ENCODE data around the gene GLRA1. TPM values are rescaled to one million over a fixed set of nuclear protein-coding genes. Genes with fewer than 3 reads are reported as not detected.

The GLRA1 gene
- total and polyA plus RNA-seq, 2 donors from 2014 or later: not detected

- no peak overlapping the region for H3K4me3 ChIP-seq (ENCODE audit: low read length in 3 of 3)
- H3K9me3 ChIP-seq (ENCODE audit: control insufficient read depth in 2 of 3, insufficient read depth in 1 of 3, low read length in 3 of 3): no peaks in the 10 kb centered on the region
- peak in 1 of 5 donors; percentile 3 for DNase-seq
- no peaks in the 10 kb centered on the region for H3K36me3 ChIP-seq (ENCODE audit: control insufficient read depth in 2 of 3, insufficient read depth in 3 of 3, low read length in 3 of 3)
- intact Hi-C loops (cut with DNase I): no loop called here
- no peak overlapping the region for H3K9ac ChIP-seq (ENCODE audit: low read length in 3 of 3)
- H3K27me3 ChIP-seq (ENCODE audit: control insufficient read depth, insufficient read depth, low read length): no peaks in the 10 kb centered on the region
- TF ChIP-seq CTCF (IDR thresholded peaks at IDR 0.05; ENCODE audit: borderline replicate concordance, extremely low read depth, insufficient read depth): no peak
- H3K27ac ChIP-seq (ENCODE audit: low read depth in 2 of 2, low read length in 2 of 2): no peak overlapping the region
- no peak for FAIRE-seq
- no peaks in the 10 kb centered on the region for H3K4me1 ChIP-seq (ENCODE audit: control insufficient read depth in 2 of 3, insufficient read depth in 2 of 3, low read depth in 1 of 3, low read length in 3 of 3)
Observed at GRCh38 chr5:151950706-151951105, 26.1 kb upstream of the GLRA1 start.

- TF ChIP-seq CTCF (IDR thresholded peaks at IDR 0.05; ENCODE audit: borderline replicate concordance, extremely low read depth, insufficient read depth): no peak
- Histone ChIP-seq H3K27ac (ENCODE audit: low read depth in 2 of 2, low read length in 2 of 2) (no peak overlapping the region), H3K36me3 (ENCODE audit: control insufficient read depth in 2 of 3, insufficient read depth in 3 of 3, low read length in 3 of 3) (no peaks in the 10 kb centered on the region), H3K27me3 (ENCODE audit: control insufficient read depth, insufficient read depth, low read length) (no peaks in the 10 kb centered on the region), H3K4me1 (ENCODE audit: control insufficient read depth in 2 of 3, insufficient read depth in 2 of 3, low read depth in 1 of 3, low read length in 3 of 3) (no peaks in the 10 kb centered on the region), H3K4me3 (ENCODE audit: low read length in 3 of 3) (no peak overlapping the region), H3K9me3 (ENCODE audit: control insufficient read depth in 2 of 3, insufficient read depth in 1 of 3, low read length in 3 of 3) (no peaks in the 10 kb centered on the region), H3K9ac (ENCODE audit: low read length in 3 of 3) (no peak overlapping the region)
- intact Hi-C loops (cut with DNase I): no loop called here
- DNase-seq: peak in 1 of 5 donors; percentile 7
- no peak for FAIRE-seq
Observed at GRCh38 chr5:151949701-151950308, 25.2 kb upstream of the GLRA1 start.

DNA sequence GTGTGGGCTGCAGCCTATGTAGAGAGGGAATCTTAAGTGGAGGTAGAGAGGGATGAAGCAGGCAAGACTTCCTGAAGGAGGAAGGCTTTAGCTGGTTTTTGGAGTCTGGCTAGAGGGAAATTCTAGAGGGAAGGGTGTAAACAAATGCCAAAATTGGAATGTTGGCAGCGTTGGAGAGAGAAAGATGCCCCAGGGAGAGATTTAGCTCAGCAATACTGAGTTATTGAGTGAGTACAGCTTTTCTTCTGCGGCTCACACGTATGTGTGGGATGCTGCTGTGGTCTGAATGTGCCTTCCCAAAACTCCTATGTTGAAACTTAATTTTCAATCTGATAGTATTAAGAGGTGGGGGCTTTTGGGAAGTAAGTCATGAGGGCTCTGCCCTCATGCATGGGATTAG lies 24.5 kb upstream of the GLRA1 start:
- DNase-seq (no peak), FAIRE-seq (no peak)
- Histone ChIP-seq H3K4me1 (ENCODE audit: control insufficient read depth in 2 of 3, insufficient read depth in 2 of 3, low read depth in 1 of 3, low read length in 3 of 3) (no peaks in the 10 kb centered on the region), H3K9ac (ENCODE audit: low read length in 3 of 3) (no peak overlapping the region), H3K4me3 (ENCODE audit: low read length in 3 of 3) (no peak overlapping the region), H3K36me3 (ENCODE audit: control insufficient read depth in 2 of 3, insufficient read depth in 3 of 3, low read length in 3 of 3) (no peaks in the 10 kb centered on the region), H3K27ac (ENCODE audit: low read depth in 2 of 2, low read length in 2 of 2) (no peak overlapping the region), H3K27me3 (ENCODE audit: control insufficient read depth, insufficient read depth, low read length) (no peaks in the 10 kb centered on the region), H3K9me3 (ENCODE audit: control insufficient read depth in 2 of 3, insufficient read depth in 1 of 3, low read length in 3 of 3) (no peaks in the 10 kb centered on the region)
- no peak for TF ChIP-seq CTCF (IDR thresholded peaks at IDR 0.05; ENCODE audit: borderline replicate concordance, extremely low read depth, insufficient read depth)
- intact Hi-C loops (cut with DNase I): no loop called here
